ENCODE data around the gene LTF.

The LTF gene

GRCh38 chr3:46477756-46478155 lies 13.1 kb upstream of the LTF start:
- H3K27ac ChIP-seq, result no peak overlapping the region
- no peak overlapping the region for H3K9ac ChIP-seq
- no peak overlapping the region for H2AFZ ChIP-seq
- no peak overlapping the region for H3K4me3 ChIP-seq (ENCODE audit: low read depth, low read length)
- H3K27me3 ChIP-seq (ENCODE audit: control insufficient read depth, insufficient read depth, low read length), result no peaks in the 10 kb centered on the region
- H3K4me1 ChIP-seq, result no peaks in the 10 kb centered on the region
- H3K4me2 ChIP-seq (ENCODE audit: low read length), result no peak overlapping the region
- H3K9me3 ChIP-seq (ENCODE audit: control insufficient read depth, low read length), result no peaks in the 10 kb centered on the region
- H3K79me2 ChIP-seq, result no peaks in the 10 kb centered on the region
- TF ChIP-seq CTCF (IDR thresholded peaks at IDR 0.05), result no peak
- no peaks in the 10 kb centered on the region for H3K36me3 ChIP-seq (ENCODE audit: control insufficient read depth, insufficient read depth, low read length)

GRCh38 chr3:46477145-46477544 lies 12.4 kb upstream of the LTF start:
- no peaks in the 10 kb centered on the region for H3K79me2 ChIP-seq
- no peak for TF ChIP-seq CTCF (IDR thresholded peaks at IDR 0.05)
- no peaks in the 10 kb centered on the region for H3K36me3 ChIP-seq (ENCODE audit: control insufficient read depth, insufficient read depth, low read length)
- H3K4me2 ChIP-seq (ENCODE audit: low read length), result no peak overlapping the region
- no peak overlapping the region for H3K27ac ChIP-seq
- no peaks in the 10 kb centered on the region for H3K27me3 ChIP-seq (ENCODE audit: control insufficient read depth, insufficient read depth, low read length)
- no peaks in the 10 kb centered on the region for H3K4me1 ChIP-seq
- H3K9ac ChIP-seq, result no peak overlapping the region
- H3K9me3 ChIP-seq (ENCODE audit: control insufficient read depth, low read length), result no peaks in the 10 kb centered on the region
- H2AFZ ChIP-seq, result no peak overlapping the region
- no peak overlapping the region for H3K4me3 ChIP-seq (ENCODE audit: low read depth, low read length)

- no peak for TF ChIP-seq CTCF (IDR thresholded peaks at IDR 0.05)
- Histone ChIP-seq H3K4me1 (no peaks in the 10 kb centered on the region), H3K9me3 (ENCODE audit: control insufficient read depth, low read length) (no peaks in the 10 kb centered on the region), H3K27ac (no peak overlapping the region), H3K9ac (no peak overlapping the region), H3K27me3 (ENCODE audit: control insufficient read depth, insufficient read depth, low read length) (no peaks in the 10 kb centered on the region), H3K4me2 (ENCODE audit: low read length) (no peak overlapping the region), H3K79me2 (no peaks in the 10 kb centered on the region), H3K36me3 (ENCODE audit: control insufficient read depth, insufficient read depth, low read length) (no peaks in the 10 kb centered on the region), H2AFZ (no peak overlapping the region), H3K4me3 (ENCODE audit: low read depth, low read length) (no peak overlapping the region)
Observed at GRCh38 chr3:46472736-46473135, 8.0 kb upstream of the LTF start.

- no peaks in the 10 kb centered on the region for H3K4me1 ChIP-seq
- no peak for TF ChIP-seq CTCF (IDR thresholded peaks at IDR 0.05)
- H3K9ac ChIP-seq, result no peak overlapping the region
- no peak overlapping the region for H3K4me2 ChIP-seq (ENCODE audit: low read length)
- H2AFZ ChIP-seq, result no peak overlapping the region
- H3K27ac ChIP-seq, result no peak overlapping the region
- no peaks in the 10 kb centered on the region for H3K27me3 ChIP-seq (ENCODE audit: control insufficient read depth, insufficient read depth, low read length)
- H3K4me3 ChIP-seq (ENCODE audit: low read depth, low read length), result no peak overlapping the region
- no peaks in the 10 kb centered on the region for H3K79me2 ChIP-seq
- no peaks in the 10 kb centered on the region for H3K36me3 ChIP-seq (ENCODE audit: control insufficient read depth, insufficient read depth, low read length)
- no peaks in the 10 kb centered on the region for H3K9me3 ChIP-seq (ENCODE audit: control insufficient read depth, low read length)
Observed at GRCh38 chr3:46471371-46471914, 6.7 kb upstream of the LTF start.

GRCh38 chr3:46470831-46471230 lies 6.1 kb upstream of the LTF start:
- no peaks in the 10 kb centered on the region for H3K79me2 ChIP-seq
- H3K4me1 ChIP-seq, result no peaks in the 10 kb centered on the region
- H3K4me2 ChIP-seq (ENCODE audit: low read length), result no peak overlapping the region
- no peak overlapping the region for H3K4me3 ChIP-seq (ENCODE audit: low read depth, low read length)
- no peaks in the 10 kb centered on the region for H3K36me3 ChIP-seq (ENCODE audit: control insufficient read depth, insufficient read depth, low read length)
- no peaks in the 10 kb centered on the region for H3K9me3 ChIP-seq (ENCODE audit: control insufficient read depth, low read length)
- H3K9ac ChIP-seq, result no peak overlapping the region
- no peak for TF ChIP-seq CTCF (IDR thresholded peaks at IDR 0.05)
- no peak overlapping the region for H3K27ac ChIP-seq
- no peak overlapping the region for H2AFZ ChIP-seq
- no peaks in the 10 kb centered on the region for H3K27me3 ChIP-seq (ENCODE audit: control insufficient read depth, insufficient read depth, low read length)

Data from parathyroid adenoma (tissue), 2 donors.